ENCODE data around the gene P4HTM.

Gene P4HTM

GRCh38 chr3:49007068-49007770 lies 17.2 kb downstream of the P4HTM start, which contains the start of gene WDR6 (continued):
- TF ChIP-seq, protein P1, sequence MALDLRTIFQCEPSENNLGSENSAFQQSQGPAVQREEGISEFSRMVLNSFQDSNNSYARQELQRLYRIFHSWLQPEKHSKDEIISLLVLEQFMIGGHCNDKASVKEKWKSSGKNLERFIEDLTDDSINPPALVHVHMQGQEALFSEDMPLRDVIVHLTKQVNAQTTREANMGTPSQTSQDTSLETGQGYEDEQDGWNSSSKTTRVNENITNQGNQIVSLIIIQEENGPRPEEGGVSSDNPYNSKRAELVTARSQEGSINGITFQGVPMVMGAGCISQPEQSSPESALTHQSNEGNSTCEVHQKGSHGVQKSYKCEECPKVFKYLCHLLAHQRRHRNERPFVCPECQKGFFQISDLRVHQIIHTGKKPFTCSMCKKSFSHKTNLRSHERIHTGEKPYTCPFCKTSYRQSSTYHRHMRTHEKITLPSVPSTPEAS (tag by site-specific recombination; IDR thresholded peaks at IDR 0.05), result peak; percentile 42; the same call in 1 of the 2 replicates
- TF ChIP-seq ZNF248 (tag by site-specific recombination; IDR thresholded peaks at IDR 0.05) (no peak), RBAK (tag by site-specific recombination; IDR thresholded peaks at IDR 0.05) (no peak), ZNF658 (tag by site-specific recombination; IDR thresholded peaks at IDR 0.05) (no peak), ZNF624 (tag by site-specific recombination; IDR thresholded peaks at IDR 0.05) (no peak), ZNF792 (tag by site-specific recombination; IDR thresholded peaks at IDR 0.05) (no peak), ZNF341 (tag by site-specific recombination; IDR thresholded peaks at IDR 0.05; ENCODE audit: low read depth) (peak; percentile 29; the same call in 1 of the 2 replicates), ZNF404 (tag by site-specific recombination; IDR thresholded peaks at IDR 0.05) (no peak), SALL2 (tag by site-specific recombination; IDR thresholded peaks at IDR 0.05; ENCODE audit: borderline replicate concordance) (no peak), OVOL3 (tag by site-specific recombination; IDR thresholded peaks at IDR 0.05) (0 out of 2 replicates have a peak, but pooled peaks have one; percentile 40), ZFP37 (tag by site-specific recombination; IDR thresholded peaks at IDR 0.05) (peak; percentile 78), ZNF670 (tag by site-specific recombination; IDR thresholded peaks at IDR 0.05; ENCODE audit: low read depth) (no peak), ZNF664 (tag by site-specific recombination; IDR thresholded peaks at IDR 0.05) (no peak), HOXC10 (CRISPR knock-in tag; IDR thresholded peaks at IDR 0.05) (no peak), ZNF24 (tag by site-specific recombination; IDR thresholded peaks at IDR 0.05) (peak; percentile 9; the same call in 1 of the 2 replicates), ZNF354C (tag by site-specific recombination; IDR thresholded peaks at IDR 0.05; ENCODE audit: borderline replicate concordance, low read depth) (no peak), ZNF112 (tag by site-specific recombination; IDR thresholded peaks at IDR 0.05) (no peak), ZNF600 (tag by site-specific recombination; IDR thresholded peaks at IDR 0.05) (no peak; the same call in 1 of the 2 replicates), MYNN (tag by site-specific recombination; IDR thresholded peaks at IDR 0.05; ENCODE audit: borderline replicate concordance) (no peak), ZNF501 (tag by site-specific recombination; IDR thresholded peaks at IDR 0.05) (0 out of 2 replicates have a peak, but pooled peaks have one; percentile 59), MEIS1 (CRISPR knock-in tag; IDR thresholded peaks at IDR 0.05; ENCODE audit: borderline replicate concordance) (no peak), ZXDB (tag by site-specific recombination; IDR thresholded peaks at IDR 0.05) (peak; percentile 91), ZBTB20 (tag by site-specific recombination; IDR thresholded peaks at IDR 0.05) (peak; percentile 89), ZNF19 (tag by site-specific recombination; IDR thresholded peaks at IDR 0.05; ENCODE audit: low read depth) (no peak), ZNF830 (tag by site-specific recombination; IDR thresholded peaks at IDR 0.05; ENCODE audit: low read depth) (no peak)
- TF ChIP-seq, protein P2, sequence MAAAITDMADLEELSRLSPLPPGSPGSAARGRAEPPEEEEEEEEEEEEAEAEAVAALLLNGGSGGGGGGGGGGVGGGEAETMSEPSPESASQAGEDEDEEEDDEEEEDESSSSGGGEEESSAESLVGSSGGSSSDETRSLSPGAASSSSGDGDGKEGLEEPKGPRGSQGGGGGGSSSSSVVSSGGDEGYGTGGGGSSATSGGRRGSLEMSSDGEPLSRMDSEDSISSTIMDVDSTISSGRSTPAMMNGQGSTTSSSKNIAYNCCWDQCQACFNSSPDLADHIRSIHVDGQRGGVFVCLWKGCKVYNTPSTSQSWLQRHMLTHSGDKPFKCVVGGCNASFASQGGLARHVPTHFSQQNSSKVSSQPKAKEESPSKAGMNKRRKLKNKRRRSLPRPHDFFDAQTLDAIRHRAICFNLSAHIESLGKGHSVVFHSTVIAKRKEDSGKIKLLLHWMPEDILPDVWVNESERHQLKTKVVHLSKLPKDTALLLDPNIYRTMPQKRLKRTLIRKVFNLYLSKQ (tag by site-specific recombination; IDR thresholded peaks at IDR 0.05; ENCODE audit: borderline replicate concordance), result no peak
- TF ChIP-seq, protein P3, sequence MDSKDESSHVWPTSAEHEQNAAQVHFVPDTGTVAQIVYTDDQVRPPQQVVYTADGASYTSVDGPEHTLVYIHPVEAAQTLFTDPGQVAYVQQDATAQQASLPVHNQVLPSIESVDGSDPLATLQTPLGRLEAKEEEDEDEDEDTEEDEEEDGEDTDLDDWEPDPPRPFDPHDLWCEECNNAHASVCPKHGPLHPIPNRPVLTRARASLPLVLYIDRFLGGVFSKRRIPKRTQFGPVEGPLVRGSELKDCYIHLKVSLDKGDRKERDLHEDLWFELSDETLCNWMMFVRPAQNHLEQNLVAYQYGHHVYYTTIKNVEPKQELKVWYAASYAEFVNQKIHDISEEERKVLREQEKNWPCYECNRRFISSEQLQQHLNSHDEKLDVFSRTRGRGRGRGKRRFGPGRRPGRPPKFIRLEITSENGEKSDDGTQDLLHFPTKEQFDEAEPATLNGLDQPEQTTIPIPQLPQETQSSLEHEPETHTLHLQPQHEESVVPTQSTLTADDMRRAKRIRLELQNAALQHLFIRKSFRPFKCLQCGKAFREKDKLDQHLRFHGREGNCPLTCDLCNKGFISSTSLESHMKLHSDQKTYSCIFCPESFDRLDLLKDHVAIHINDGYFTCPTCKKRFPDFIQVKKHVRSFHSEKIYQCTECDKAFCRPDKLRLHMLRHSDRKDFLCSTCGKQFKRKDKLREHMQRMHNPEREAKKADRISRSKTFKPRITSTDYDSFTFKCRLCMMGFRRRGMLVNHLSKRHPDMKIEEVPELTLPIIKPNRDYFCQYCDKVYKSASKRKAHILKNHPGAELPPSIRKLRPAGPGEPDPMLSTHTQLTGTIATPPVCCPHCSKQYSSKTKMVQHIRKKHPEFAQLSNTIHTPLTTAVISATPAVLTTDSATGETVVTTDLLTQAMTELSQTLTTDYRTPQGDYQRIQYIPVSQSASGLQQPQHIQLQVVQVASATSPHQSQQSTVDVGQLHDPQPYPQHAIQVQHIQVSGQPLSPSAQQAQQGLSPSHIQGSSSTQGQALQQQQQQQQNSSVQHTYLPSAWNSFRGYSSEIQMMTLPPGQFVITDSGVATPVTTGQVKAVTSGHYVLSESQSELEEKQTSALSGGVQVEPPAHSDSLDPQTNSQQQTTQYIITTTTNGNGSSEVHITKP (tag by site-specific recombination; IDR thresholded peaks at IDR 0.05), result no peak; the same call in 1 of the 2 replicates
- TF ChIP-seq, protein P4, sequence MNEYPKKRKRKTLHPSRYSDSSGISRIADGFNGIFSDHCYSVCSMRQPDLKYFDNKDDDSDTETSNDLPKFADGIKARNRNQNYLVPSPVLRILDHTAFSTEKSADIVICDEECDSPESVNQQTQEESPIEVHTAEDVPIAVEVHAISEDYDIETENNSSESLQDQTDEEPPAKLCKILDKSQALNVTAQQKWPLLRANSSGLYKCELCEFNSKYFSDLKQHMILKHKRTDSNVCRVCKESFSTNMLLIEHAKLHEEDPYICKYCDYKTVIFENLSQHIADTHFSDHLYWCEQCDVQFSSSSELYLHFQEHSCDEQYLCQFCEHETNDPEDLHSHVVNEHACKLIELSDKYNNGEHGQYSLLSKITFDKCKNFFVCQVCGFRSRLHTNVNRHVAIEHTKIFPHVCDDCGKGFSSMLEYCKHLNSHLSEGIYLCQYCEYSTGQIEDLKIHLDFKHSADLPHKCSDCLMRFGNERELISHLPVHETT (tag by site-specific recombination; IDR thresholded peaks at IDR 0.05), result no peak
- TF ChIP-seq, protein P5, sequence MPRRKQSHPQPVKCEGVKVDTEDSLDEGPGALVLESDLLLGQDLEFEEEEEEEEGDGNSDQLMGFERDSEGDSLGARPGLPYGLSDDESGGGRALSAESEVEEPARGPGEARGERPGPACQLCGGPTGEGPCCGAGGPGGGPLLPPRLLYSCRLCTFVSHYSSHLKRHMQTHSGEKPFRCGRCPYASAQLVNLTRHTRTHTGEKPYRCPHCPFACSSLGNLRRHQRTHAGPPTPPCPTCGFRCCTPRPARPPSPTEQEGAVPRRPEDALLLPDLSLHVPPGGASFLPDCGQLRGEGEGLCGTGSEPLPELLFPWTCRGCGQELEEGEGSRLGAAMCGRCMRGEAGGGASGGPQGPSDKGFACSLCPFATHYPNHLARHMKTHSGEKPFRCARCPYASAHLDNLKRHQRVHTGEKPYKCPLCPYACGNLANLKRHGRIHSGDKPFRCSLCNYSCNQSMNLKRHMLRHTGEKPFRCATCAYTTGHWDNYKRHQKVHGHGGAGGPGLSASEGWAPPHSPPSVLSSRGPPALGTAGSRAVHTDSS (tag by site-specific recombination; IDR thresholded peaks at IDR 0.05), result no peak

All from HEK293 (cell line).